ENCODE data around the gene INKA2. TPM values are rescaled to one million over a fixed set of nuclear protein-coding genes. Genes with fewer than 3 reads are reported as not detected.

The INKA2 gene
- total and polyA plus RNA-seq, 10 of the 15 experiments (the other 5 are each of a cell fraction or from before 2014, with no cell fraction given), result 0.38 to 5.1 (median 1.3) TPM; not detected in 1

- peak; percentile 71 for TF ChIP-seq MAX (IDR thresholded peaks at IDR 0.05; ENCODE audit: low read depth, low read length)
- TF ChIP-seq GABPA (IDR thresholded peaks at IDR 0.05; ENCODE audit: low read depth), result peak; percentile 73; the same call in 1 of the 2 replicates
- peak; percentile 37 for TF ChIP-seq SIX5 (IDR thresholded peaks at IDR 0.05; ENCODE audit: low read depth, low read length, severe bottlenecking)
- TF ChIP-seq ZNF24 (IDR thresholded peaks at IDR 0.05), result no peak
- peak; percentile 97 for TF ChIP-seq MXI1 (IDR thresholded peaks at IDR 0.05; ENCODE audit: low read depth, low read length)
- 0 out of 2 replicates have a peak, but pooled peaks have one; percentile 65 for TF ChIP-seq STAT3 (IDR thresholded peaks at IDR 0.05; ENCODE audit: low read depth, low read length)
- no peak for TF ChIP-seq RAD51 (IDR thresholded peaks at IDR 0.05)
- TF ChIP-seq NBN (IDR thresholded peaks at IDR 0.05), result peak; percentile 98
- TF ChIP-seq FOS (IDR thresholded peaks at IDR 0.05; ENCODE audit: borderline replicate concordance, extremely low read depth, insufficient read length), result no peak
- no peak for TF ChIP-seq PRDM15 (CRISPR knock-in tag; IDR thresholded peaks at IDR 0.05)
- TF ChIP-seq ESRRA (IDR thresholded peaks at IDR 0.05; ENCODE audit: low read length), result peak; percentile 79
- TF ChIP-seq CEBPZ (IDR thresholded peaks at IDR 0.05; ENCODE audit: low read depth, low read length), result no peak
- peak; percentile 100 for TF ChIP-seq E2F8 (IDR thresholded peaks at IDR 0.05; ENCODE audit: low read depth, partially characterized antibody)
- TF ChIP-seq HCFC1 (IDR thresholded peaks at IDR 0.05; ENCODE audit: low read length), result peak; percentile 58
- TF ChIP-seq ZBTB11 (CRISPR knock-in tag; IDR thresholded peaks at IDR 0.05), result no peak
Observed at GRCh38 chr1:111755331-111756123, 16.3 kb upstream of the INKA2 start, which contains the start of gene DDX20 (continued).
